ENCODE data around the gene CYP3A4. TPM values are rescaled to one million over a fixed set of nuclear protein-coding genes. Genes with fewer than 3 reads are reported as not detected.
"Not testable (repeated sequence)": the region's sequence is repeated elsewhere in the genome, so short reads cannot be mapped to it uniquely, and the experiment has no call there.

The CYP3A4 gene
- total RNA-seq, 4 donors from 2014 or later, result 10.0 to 44.9 (median 22.1) TPM; not detected in 1

- Histone ChIP-seq H3K27ac (no peak overlapping the region), H3K36me3 (no peaks in the 10 kb centered on the region), H3K4me1 (no peaks in the 10 kb centered on the region), H3K27me3 (no peaks in the 10 kb centered on the region), H3K4me3 (no peak overlapping the region), H3K9me3 (peaks cover 4 to 9% of the 10 kb centered on the region in 2 donors)
- intact Hi-C loops (cut with DNase I; ENCODE audit: low total_unique reads), result no loop called here
- in situ Hi-C loops (cut with MboI; ENCODE audit: low pct_ligation_motif_present in 1 of 4, low pct_unique_long_range_greater_than_20kb in 1 of 4, low sequenced_read_pairs in 3 of 4), result no loop called here
- no peak for TF ChIP-seq POLR2AphosphoS5 (IDR thresholded peaks at IDR 0.05)
- WGBS, 2 donors (ENCODE audit: low coverage in 1 of 2), result 79 to 83% methylated on average over 2 of the region's 2 CpGs
- no peak for DNase-seq
Measured at GRCh38 chr7:99805641-99806040, 21.7 kb upstream of the CYP3A4 start.

- H3K9me3 ChIP-seq; H3K4me1 ChIP-seq; intact Hi-C loops (cut with DNase I; ENCODE audit: low total_unique reads); H3K27me3 ChIP-seq; H3K27ac ChIP-seq; in situ Hi-C loops (cut with MboI; ENCODE audit: low pct_ligation_motif_present in 1 of 4, low pct_unique_long_range_greater_than_20kb in 1 of 4, low sequenced_read_pairs in 3 of 4); H3K4me3 ChIP-seq; H3K36me3 ChIP-seq; DNase-seq: not testable (repeated sequence)
- WGBS, 2 donors (ENCODE audit: low coverage in 1 of 2), result 88% methylated on average over 6 of the region's 6 CpGs; no CpG with 5 or more reads in 1 of the 2 donors
Measured at GRCh38 chr7:99803118-99803517, 19.1 kb upstream of the CYP3A4 start.

GRCh38 chr7:99801407-99801806 lies 17.4 kb upstream of the CYP3A4 start:
- in situ Hi-C loops (cut with MboI; ENCODE audit: low pct_ligation_motif_present in 1 of 4, low pct_unique_long_range_greater_than_20kb in 1 of 4, low sequenced_read_pairs in 3 of 4); H3K36me3 ChIP-seq; H3K27ac ChIP-seq; intact Hi-C loops (cut with DNase I; ENCODE audit: low total_unique reads); H3K4me3 ChIP-seq; H3K27me3 ChIP-seq; H3K9me3 ChIP-seq; DNase-seq; H3K4me1 ChIP-seq: not testable (repeated sequence)
- 56 to 95% methylated on average over 1 to 3 of the region's 3 CpGs for WGBS, 2 donors (ENCODE audit: low coverage in 1 of 2)

GRCh38 chr7:99798972-99799371 lies 15.0 kb upstream of the CYP3A4 start:
- no peaks in the 10 kb centered on the region for H3K9me3 ChIP-seq
- no peaks in the 10 kb centered on the region for H3K4me1 ChIP-seq
- in situ Hi-C loops (cut with MboI; ENCODE audit: low pct_ligation_motif_present in 1 of 4, low pct_unique_long_range_greater_than_20kb in 1 of 4, low sequenced_read_pairs in 3 of 4), result no loop called here
- no peak overlapping the region for H3K4me3 ChIP-seq
- no peak for DNase-seq
- TF ChIP-seq POLR2A (IDR thresholded peaks at IDR 0.05) (no peak), EP300 (IDR thresholded peaks at IDR 0.05; ENCODE audit: low read depth) (no peak), POLR2AphosphoS5 (IDR thresholded peaks at IDR 0.05) (no peak), CTCF (IDR thresholded peaks at IDR 0.05) (no peak)
- intact Hi-C loops (cut with DNase I; ENCODE audit: low total_unique reads), result no loop called here
- H3K27ac ChIP-seq, result no peak overlapping the region
- WGBS, 2 donors (ENCODE audit: low coverage in 1 of 2), result 86 to 89% methylated on average over 2 of the region's 2 CpGs
- no peaks in the 10 kb centered on the region for H3K27me3 ChIP-seq
- no peaks in the 10 kb centered on the region for H3K36me3 ChIP-seq

- in situ Hi-C loops (cut with MboI; ENCODE audit: low pct_ligation_motif_present in 1 of 4, low pct_unique_long_range_greater_than_20kb in 1 of 4, low sequenced_read_pairs in 3 of 4); H3K27ac ChIP-seq: not testable (repeated sequence)
- 85 to 95% methylated on average over 2 of the region's 2 CpGs for WGBS, 2 donors (ENCODE audit: low coverage in 1 of 2)
Measured at GRCh38 chr7:99795864-99796263, 11.9 kb upstream of the CYP3A4 start.

GRCh38 chr7:99794585-99795502 lies 10.9 kb upstream of the CYP3A4 start:
- no peak for DNase-seq
- no peaks in the 10 kb centered on the region for H3K4me1 ChIP-seq
- in situ Hi-C loops (cut with MboI; ENCODE audit: low pct_ligation_motif_present in 1 of 4, low pct_unique_long_range_greater_than_20kb in 1 of 4, low sequenced_read_pairs in 3 of 4) (no loop called here), intact Hi-C loops (cut with DNase I; ENCODE audit: low total_unique reads) (no loop called here)
- H3K36me3 ChIP-seq, result no peaks in the 10 kb centered on the region
- 47 to 57% methylated on average over 9 to 12 of the region's 12 CpGs for WGBS, 2 donors (ENCODE audit: low coverage in 1 of 2)
- TF ChIP-seq POLR2A (IDR thresholded peaks at IDR 0.05), result no peak
- H3K4me3 ChIP-seq, result no peak overlapping the region
- no peaks in the 10 kb centered on the region for H3K27me3 ChIP-seq
- no peaks in the 10 kb centered on the region for H3K9me3 ChIP-seq
- H3K27ac ChIP-seq, result no peak overlapping the region

More at GRCh38 chr7:99795864-99796263, 11.9 kb upstream of the CYP3A4 start:
- H3K27me3 ChIP-seq; H3K36me3 ChIP-seq; H3K4me1 ChIP-seq; DNase-seq; intact Hi-C loops (cut with DNase I; ENCODE audit: low total_unique reads); H3K9me3 ChIP-seq; H3K4me3 ChIP-seq: not testable (repeated sequence)

All from transverse colon (tissue), 4 donors.